Gastrocnemius medialis (tissue), 4 donors: ENCODE measurements around the gene DLD.

Experiments
- CTCF ChIP-seq, 5 experiments: fragments of 450-650 bp in 3 of 5; fragments of 200-600 bp in 2 of 5; sonication (generic) in 2 of 5; IDR thresholded peaks in 4 of 5; conservative IDR thresholded peaks in 1 of 5; 1 replicate in 4 of 5; 2 replicates in 1 of 5; pipeline ENCODE4 v1.5.1; 2016 to 2019; ENCODE audit warnings: antibody characterized with exemption in 5 of 5, mild to moderate bottlenecking in 3 of 5, moderate library complexity in 3 of 5
- POLR2A ChIP-seq, 2 donors: fragments of 450-650 bp; IDR thresholded peaks; one replicate each; pipeline ENCODE4 v1.6.1; 2017; ENCODE audit warnings: antibody characterized with exemption in 2 of 2, mild to moderate bottlenecking in 2 of 2, moderate library complexity in 2 of 2

- TF ChIP-seq CTCF (IDR thresholded peaks at IDR 0.05 in 4 of 5, conservative IDR thresholded peaks at IDR 0.05 in 1 of 5) (no peak), POLR2A (IDR thresholded peaks at IDR 0.05) (no peak)
Measured at GRCh38 chr7:107953924-107954303, 62.9 kb downstream of the DLD start.
